HEK293 (cell line): ENCODE measurements around the gene SRSF8.

Experiments
- CTCF ChIP-seq: fragments of 450-650 bp; formaldehyde crosslinking; IDR thresholded peaks from 2 replicates; pipeline ENCODE4 v1.5.1; 2016; ENCODE audit warnings: missing biosample characterization, missing genetic modification characterization
- EGR2 ChIP-seq: fragments of 450-650 bp; formaldehyde crosslinking; IDR thresholded peaks from 2 replicates; pipeline ENCODE4 v1.5.1; 2016; ENCODE audit warnings: low read depth, missing biosample characterization, missing genetic modification characterization
- GLI4 ChIP-seq: fragments of 450-650 bp; formaldehyde crosslinking; IDR thresholded peaks from 2 replicates; pipeline ENCODE4 v1.5.1; 2016; ENCODE audit warnings: missing biosample characterization, missing genetic modification characterization
- GLIS1 ChIP-seq: fragments of 450-650 bp; formaldehyde crosslinking; IDR thresholded peaks from 2 replicates; pipeline ENCODE4 v1.5.1; 2016; ENCODE audit warnings: missing biosample characterization, missing genetic modification characterization
- KLF10 ChIP-seq: fragments of 450-650 bp; IDR thresholded peaks from 2 replicates; pipeline ENCODE4 v1.5.1; 2018; ENCODE audit warnings: missing biosample characterization, mild to moderate bottlenecking, missing genetic modification characterization
- MZF1 ChIP-seq: fragments of 450-650 bp; formaldehyde crosslinking; IDR thresholded peaks from 2 replicates; pipeline ENCODE4 v1.5.1; 2017; ENCODE audit warnings: missing biosample characterization, missing genetic modification characterization, borderline replicate concordance
- PRDM4 ChIP-seq: fragments of 450-650 bp; formaldehyde crosslinking; IDR thresholded peaks from 2 replicates; pipeline ENCODE4 v1.5.1; 2017; ENCODE audit warnings: missing biosample characterization, missing genetic modification characterization
- WT1 ChIP-seq: fragments of 450-650 bp; formaldehyde crosslinking; IDR thresholded peaks from 2 replicates; pipeline ENCODE4 v1.5.1; 2016; ENCODE audit warnings: missing biosample characterization, missing genetic modification characterization
- ZBTB10 ChIP-seq: fragments of 450-650 bp; formaldehyde crosslinking; IDR thresholded peaks from 2 replicates; pipeline ENCODE4 v1.5.1; 2016; ENCODE audit warnings: missing biosample characterization, missing genetic modification characterization
- ZBTB26 ChIP-seq: fragments of 450-650 bp; formaldehyde crosslinking; optimal IDR thresholded peaks from 2 replicates; pipeline ENCODE3; 2016; ENCODE audit warnings: missing biosample characterization, mild to moderate bottlenecking, missing genetic modification characterization
- ZBTB8A ChIP-seq: fragments of 450-650 bp; formaldehyde crosslinking; IDR thresholded peaks from 2 replicates; pipeline ENCODE4 v1.5.1; 2016; ENCODE audit warnings: missing biosample characterization, missing genetic modification characterization
- ZFP69B ChIP-seq: fragments of 450-650 bp; formaldehyde crosslinking; IDR thresholded peaks from 2 replicates; pipeline ENCODE4 v1.5.1; 2016; ENCODE audit warnings: missing biosample characterization, missing genetic modification characterization
- ZNF146 ChIP-seq: fragments of 450-650 bp; formaldehyde crosslinking; IDR thresholded peaks from 2 replicates; pipeline ENCODE4 v1.5.1; 2016; ENCODE audit warnings: missing biosample characterization, missing genetic modification characterization
- ZNF157 ChIP-seq: fragments of 450-650 bp; formaldehyde crosslinking; IDR thresholded peaks from 2 replicates; pipeline ENCODE4 v1.5.1; 2016; ENCODE audit warnings: missing biosample characterization, missing genetic modification characterization
- ZNF174 ChIP-seq: fragments of 450-650 bp; formaldehyde crosslinking; IDR thresholded peaks from 2 replicates; pipeline ENCODE4 v1.5.0; 2017; ENCODE audit warnings: missing biosample characterization, mild to moderate bottlenecking, missing genetic modification characterization
- ZNF184 ChIP-seq: fragments of 450-650 bp; IDR thresholded peaks from 2 replicates; pipeline ENCODE4 v1.5.1; 2018; ENCODE audit warnings: missing biosample characterization, mild to moderate bottlenecking, missing genetic modification characterization
- ZNF292 ChIP-seq: fragments of 450-650 bp; formaldehyde crosslinking; IDR thresholded peaks from 2 replicates; pipeline ENCODE4 v1.5.1; 2016; ENCODE audit warnings: low read depth, missing biosample characterization, missing genetic modification characterization, borderline replicate concordance
- ZNF335 ChIP-seq: fragments of 450-650 bp; formaldehyde crosslinking; conservative IDR thresholded peaks from 2 replicates; pipeline ENCODE4 v1.5.1; 2016; ENCODE audit warnings: missing biosample characterization, missing genetic modification characterization
- ZNF37A ChIP-seq: fragments of 450-650 bp; IDR thresholded peaks from 2 replicates; pipeline ENCODE4 v1.5.1; 2018; ENCODE audit warnings: missing biosample characterization, missing genetic modification characterization
- ZNF426 ChIP-seq: fragments of 450-650 bp; formaldehyde crosslinking; IDR thresholded peaks from 2 replicates; pipeline ENCODE4 v1.5.1; 2017; ENCODE audit warnings: missing biosample characterization, missing genetic modification characterization, mild to moderate bottlenecking, inconsistent platforms, moderate library complexity
- ZNF518A ChIP-seq: fragments of 450-650 bp; formaldehyde crosslinking; conservative IDR thresholded peaks from 2 replicates; pipeline ENCODE4 v1.5.1; 2016; ENCODE audit warnings: low read depth, missing biosample characterization, missing genetic modification characterization
- ZNF629 ChIP-seq: fragments of 450-650 bp; formaldehyde crosslinking; IDR thresholded peaks from 2 replicates; pipeline ENCODE4 v1.5.1; 2017; ENCODE audit warnings: missing biosample characterization, missing genetic modification characterization
- ZNF639 ChIP-seq: fragments of 450-650 bp; formaldehyde crosslinking; IDR thresholded peaks from 2 replicates; pipeline ENCODE4 v1.5.1; 2016; ENCODE audit warnings: missing biosample characterization, missing genetic modification characterization
- ZSCAN16 ChIP-seq: fragments of 450-650 bp; formaldehyde crosslinking; IDR thresholded peaks from 2 replicates; pipeline ENCODE4 v1.5.1; 2016; ENCODE audit warnings: missing biosample characterization, missing genetic modification characterization
- ZSCAN4 ChIP-seq: fragments of 450-650 bp; formaldehyde crosslinking; IDR thresholded peaks from 2 replicates; pipeline ENCODE4 v1.5.1; 2017; ENCODE audit warnings: missing biosample characterization, missing genetic modification characterization

Gene SRSF8

GRCh38 chr11:95108159-95108611, 41.5 kb downstream of the SRSF8 start (continued):
- 0 out of 2 replicates have a peak, but pooled peaks have one; percentile 15 for TF ChIP-seq ZSCAN4 (tag by site-specific recombination)
- no peak for TF ChIP-seq ZNF146 (tag by site-specific recombination)
- no peak for TF ChIP-seq ZNF157 (tag by site-specific recombination)
- TF ChIP-seq CTCF (tag by site-specific recombination) = no peak
- TF ChIP-seq MZF1 (tag by site-specific recombination) = no peak
- TF ChIP-seq EGR2 (tag by site-specific recombination) = peak; percentile 61; the same call in 1 of the 2 replicates
- no peak for TF ChIP-seq ZNF629 (tag by site-specific recombination)
- no peak for TF ChIP-seq ZNF184 (tag by site-specific recombination)
- no peak for TF ChIP-seq GLIS1 (tag by site-specific recombination)
- TF ChIP-seq GLI4 (tag by site-specific recombination) = no peak
- no peak for TF ChIP-seq ZNF426 (tag by site-specific recombination)
- no peak for TF ChIP-seq ZNF639 (tag by site-specific recombination)
- no peak for TF ChIP-seq ZBTB10
- 0 out of 2 replicates have a peak, but pooled peaks have one; percentile 26 for TF ChIP-seq ZFP69B (tag by site-specific recombination)
- no peak for TF ChIP-seq ZNF292
- TF ChIP-seq KLF10 = no peak
- TF ChIP-seq ZNF174 (tag by site-specific recombination) = no peak
- TF ChIP-seq PRDM4 (tag by site-specific recombination) = peak; percentile 50; the same call in 1 of the 2 replicates
- TF ChIP-seq ZBTB26 = peak; percentile 2
- no peak for TF ChIP-seq WT1
- TF ChIP-seq ZNF518A (tag by site-specific recombination) = no peak
- TF ChIP-seq ZSCAN16 (tag by site-specific recombination) = no peak
- TF ChIP-seq ZNF335 = no peak
- TF ChIP-seq ZNF37A (tag by site-specific recombination) = no peak
- TF ChIP-seq ZBTB8A (tag by site-specific recombination) = no peak
